Loucy (cell line): ENCODE measurements around the gene PPP1R10.

ENCODE experiments used
- H2AFZ ChIP-seq: fragments of 200-600 bp; sonication (generic); 2 replicates; pipeline ENCODE4 v1.6.0; 2016; ENCODE audit warnings: antibody characterized with exemption, mild to moderate bottlenecking, low read length, moderate library complexity
- H3F3A ChIP-seq: fragments of 200-600 bp; 2 replicates; pipeline ENCODE4 v1.6.0; 2016; ENCODE audit warnings: antibody characterized with exemption, low read depth, mild to moderate bottlenecking
- H3K27me3 ChIP-seq: fragments of 200-600 bp; sonication (generic); 2 replicates; pipeline ENCODE4 v1.6.1; 2014; ENCODE audit warnings: low read length, mild to moderate bottlenecking; ENCODE audit not compliant: insufficient read depth, poor library complexity, severe bottlenecking
- H3K36me3 ChIP-seq: fragments of 200-600 bp; sonication (generic); 2 replicates; pipeline ENCODE4 v1.6.1; 2016; ENCODE audit warnings: low read length; ENCODE audit not compliant: insufficient read depth
- H3K4me1 ChIP-seq: fragments of 200-600 bp; sonication (generic); 2 replicates; pipeline ENCODE4 v1.5.1; 2014; ENCODE audit warnings: low read length, mild to moderate bottlenecking; ENCODE audit not compliant: insufficient read depth, poor library complexity, severe bottlenecking
- H3K4me2 ChIP-seq: fragments of 200-600 bp; sonication (generic); 2 replicates; pipeline ENCODE4 v1.6.0; 2014; ENCODE audit warnings: antibody characterized with exemption, low read length, low read depth, mild to moderate bottlenecking; ENCODE audit not compliant: poor library complexity, severe bottlenecking
- H3K4me3 ChIP-seq: fragments of 200-600 bp; sonication (generic); 2 replicates; pipeline ENCODE4 v1.5.1; 2014; ENCODE audit warnings: low read length, mild to moderate bottlenecking, mixed read lengths; ENCODE audit not compliant: poor library complexity, severe bottlenecking
- H3K79me2 ChIP-seq: fragments of 200-600 bp; sonication (generic); 2 replicates; pipeline ENCODE4 v1.6.1; 2014; ENCODE audit warnings: low read length; ENCODE audit not compliant: insufficient read depth
- H3K9ac ChIP-seq: fragments of 200-600 bp; sonication (generic); 2 replicates; pipeline ENCODE4 v1.6.0; 2014; ENCODE audit warnings: mild to moderate bottlenecking, low read depth, low read length, moderate library complexity; ENCODE audit not compliant: poor library complexity, severe bottlenecking
- H3K9me2 ChIP-seq: fragments of 200-600 bp; sonication (generic); replicated peaks from 2 replicates; pipeline ENCODE4 v1.6.1; 2016; ENCODE audit warnings: low read depth, low read length, mixed read lengths
- H3K9me3 ChIP-seq: fragments of 200-600 bp; sonication (generic); 2 replicates; pipeline ENCODE4 v1.6.1; 2014; ENCODE audit warnings: mild to moderate bottlenecking, antibody characterized with exemption, low read length, low read depth; ENCODE audit not compliant: insufficient read depth
- H4K20me1 ChIP-seq: fragments of 200-600 bp; sonication (generic); 2 replicates; pipeline ENCODE4 v1.6.0; 2014; ENCODE audit warnings: antibody characterized with exemption, low read length, mild to moderate bottlenecking; ENCODE audit not compliant: insufficient read depth, poor library complexity, severe bottlenecking
- CTCF ChIP-seq: fragments of 200-600 bp; sonication (generic); conservative IDR thresholded peaks from 2 replicates; pipeline ENCODE4 v1.5.1; 2014; ENCODE audit warnings: mild to moderate bottlenecking, antibody characterized with exemption, low read length
- EZH2phosphoT487 ChIP-seq: fragments of 200-600 bp; IDR thresholded peaks from 2 replicates; pipeline ENCODE4 v1.6.1; 2018; ENCODE audit warnings: antibody characterized with exemption, mild to moderate bottlenecking, moderate library complexity, borderline replicate concordance

Gene PPP1R10

GRCh38 chr6:30657454-30657853 lies 40.4 kb upstream of the PPP1R10 start:
- H3K9me2 ChIP-seq: no peaks in the 10 kb centered on the region
- no peaks in the 10 kb centered on the region for H3K4me1 ChIP-seq
- H3K4me3 ChIP-seq: no peak overlapping the region
- no peaks in the 10 kb centered on the region for H3K79me2 ChIP-seq
- H3K36me3 ChIP-seq: peaks cover 78% of the 10 kb centered on the region; the same call in 1 of the 2 replicates
- H4K20me1 ChIP-seq: no peaks in the 10 kb centered on the region
- TF ChIP-seq EZH2phosphoT487 (no peak), CTCF (no peak)
- no peak overlapping the region for H2AFZ ChIP-seq
- H3K4me2 ChIP-seq: no peak overlapping the region
- no peaks in the 10 kb centered on the region for H3K9me3 ChIP-seq
- H3F3A ChIP-seq: no peaks in the 10 kb centered on the region; the same call in 1 of the 2 replicates
- no peak overlapping the region for H3K9ac ChIP-seq
- no peaks in the 10 kb centered on the region for H3K27me3 ChIP-seq

- no peaks in the 10 kb centered on the region for H3K4me1 ChIP-seq
- H3K9me2 ChIP-seq: no peaks in the 10 kb centered on the region
- peaks cover 77% of the 10 kb centered on the region; the same call in 1 of the 2 replicates for H3K36me3 ChIP-seq
- no peaks in the 10 kb centered on the region for H3K9me3 ChIP-seq
- no peak overlapping the region for H3K4me2 ChIP-seq
- H3F3A ChIP-seq: no peaks in the 10 kb centered on the region; the same call in 1 of the 2 replicates
- no peaks in the 10 kb centered on the region for H4K20me1 ChIP-seq
- no peak overlapping the region for H3K9ac ChIP-seq
- no peak overlapping the region for H3K4me3 ChIP-seq
- H3K79me2 ChIP-seq: no peaks in the 10 kb centered on the region
- no peak overlapping the region for H2AFZ ChIP-seq
- TF ChIP-seq CTCF (no peak), EZH2phosphoT487 (no peak)
- no peaks in the 10 kb centered on the region for H3K27me3 ChIP-seq
These were observed 39.5 kb upstream of the PPP1R10 start for GRCh38 chr6:30656513-30656912.

- Histone ChIP-seq H3K79me2 (no peaks in the 10 kb centered on the region), H3F3A (no peaks in the 10 kb centered on the region; the same call in 1 of the 2 replicates), H3K9me2 (no peaks in the 10 kb centered on the region), H3K4me3 (no peak overlapping the region), H3K9me3 (no peaks in the 10 kb centered on the region), H3K36me3 (peaks cover 79% of the 10 kb centered on the region; the same call in 1 of the 2 replicates), H3K4me2 (no peak overlapping the region), H3K9ac (no peak overlapping the region), H2AFZ (no peak overlapping the region), H3K27me3 (no peaks in the 10 kb centered on the region), H3K4me1 (no peaks in the 10 kb centered on the region), H4K20me1 (no peaks in the 10 kb centered on the region)
- TF ChIP-seq EZH2phosphoT487 (no peak), CTCF (no peak)
These were observed 38.7 kb upstream of the PPP1R10 start for GRCh38 chr6:30655743-30656094.
